ENCODE data around the gene ENTHD1. TPM values are rescaled to one million over a fixed set of nuclear protein-coding genes. Genes with fewer than 3 reads are reported as not detected.

The ENTHD1 gene
- total and polyA plus RNA-seq, 2 of the 4 experiments (the other 2 are of a cell fraction): not detected

GRCh38 chr22:39703928-39704639, 189.5 kb downstream of the ENTHD1 start:
- peaks cover 51% of the 10 kb centered on the region for H3K27me3 ChIP-seq (ENCODE audit: control insufficient read depth, insufficient read depth, low read length)
- H2AK5ac ChIP-seq (ENCODE audit: low read depth, low read length): no peak overlapping the region
- H3K4me1 ChIP-seq (ENCODE audit: control insufficient read depth, insufficient read depth, low read length): peaks cover 6% of the 10 kb centered on the region; the same call in 1 of the 2 replicates
- H2BK120ac ChIP-seq (ENCODE audit: low read depth, low read length): no peak overlapping the region
- no peak overlapping the region for H3K14ac ChIP-seq (replicated peaks; ENCODE audit: low read depth, low read length)
- no peak for TF ChIP-seq USF2 (IDR thresholded peaks at IDR 0.05; ENCODE audit: low read depth, low read length)
- no peak for TF ChIP-seq RAD21 (IDR thresholded peaks at IDR 0.05; ENCODE audit: low read length)
- no peak for TF ChIP-seq ELK1 (IDR thresholded peaks at IDR 0.05; ENCODE audit: borderline replicate concordance, low read depth, low read length)
- no peak for TF ChIP-seq POLR2A (IDR thresholded peaks at IDR 0.05; ENCODE audit: low read depth, low read length)
- TF ChIP-seq MAFK (IDR thresholded peaks at IDR 0.05; ENCODE audit: low read depth, low read length): no peak
- no peak for TF ChIP-seq FOS (IDR thresholded peaks at IDR 0.05; ENCODE audit: low read depth, low read length)
- TF ChIP-seq BHLHE40 (IDR thresholded peaks at IDR 0.05; ENCODE audit: low read depth, low read length): no peak
- no peak for TF ChIP-seq CTCF (conservative IDR thresholded peaks at IDR 0.05; ENCODE audit: low read depth, low read length)
- no peak for TF ChIP-seq MAZ (IDR thresholded peaks at IDR 0.05; ENCODE audit: borderline replicate concordance, low read depth, low read length)
- TF ChIP-seq RCOR1 (IDR thresholded peaks at IDR 0.05; ENCODE audit: insufficient replicate concordance, low read length): no peak
- TF ChIP-seq CHD1 (IDR thresholded peaks at IDR 0.05; ENCODE audit: low read depth, low read length): no peak
- TF ChIP-seq MXI1 (IDR thresholded peaks at IDR 0.05; ENCODE audit: borderline replicate concordance, low read depth, low read length): no peak
- TF ChIP-seq SMC3 (IDR thresholded peaks at IDR 0.05; ENCODE audit: low read depth, low read length): no peak
- no peak for TF ChIP-seq RFX5 (IDR thresholded peaks at IDR 0.05; ENCODE audit: low read depth, low read length)
- TF ChIP-seq CEBPB (IDR thresholded peaks at IDR 0.05; ENCODE audit: low read depth, low read length): no peak
- TF ChIP-seq NFE2L2 (IDR thresholded peaks at IDR 0.05; ENCODE audit: low read depth, low read length): no peak
- no peaks in the 10 kb centered on the region for H3K79me1 ChIP-seq (ENCODE audit: low read depth in 1 of 2, low read length in 2 of 2)
- peak; percentile 23 for DNase-seq
- no peak overlapping the region for H3K27ac ChIP-seq (ENCODE audit: insufficient read depth, low read length)
- H3K9me3 ChIP-seq (ENCODE audit: control insufficient read depth, insufficient read depth, low read length): no peaks in the 10 kb centered on the region
- CTCF ChIA-PET: no interaction called here
- BruUV-seq (replicated peaks): no TSS peak
- H4K20me1 ChIP-seq (ENCODE audit: insufficient read depth, low read length): no peaks in the 10 kb centered on the region
- ATAC-seq (ENCODE audit: low read depth): peak; percentile 75
- no peak overlapping the region for H2BK15ac ChIP-seq (ENCODE audit: low read depth, low read length)
- no peak overlapping the region for H3K23ac ChIP-seq (ENCODE audit: low read depth, low read length)
- H4K91ac ChIP-seq (ENCODE audit: insufficient read depth, low read depth, low read length): no peak overlapping the region
- no peak overlapping the region for H3K9ac ChIP-seq (ENCODE audit: low read depth, low read length)
- in situ Hi-C loops (cut with MboI; ENCODE audit: low sequenced_read_pairs) (no loop called here), intact Hi-C loops (cut with micrococcal nuclease) (no loop called here), dilution Hi-C loops (cut with HindIII; ENCODE audit: low sequenced_read_pairs, unreplicated experiment) (no loop called here)
- no peak overlapping the region for H4K8ac ChIP-seq (ENCODE audit: low read depth in 2 of 2, low read length in 2 of 2)
- H2BK5ac ChIP-seq (ENCODE audit: low read depth, low read length, poor library complexity, severe bottlenecking): no peak overlapping the region
- H3K9me1 ChIP-seq (ENCODE audit: insufficient read depth, low read length): no peaks in the 10 kb centered on the region
- no peak overlapping the region for H4K5ac ChIP-seq (ENCODE audit: low read depth, low read length)
- H2BK20ac ChIP-seq (ENCODE audit: low read depth, low read length): no peak overlapping the region
- H2AFZ ChIP-seq (replicated peaks; ENCODE audit: low read length, poor library complexity): no peak overlapping the region
- H3K4ac ChIP-seq (ENCODE audit: low read depth, low read length): no peak overlapping the region
- WGBS, 2 experiments (ENCODE audit: extremely low coverage in 2 of 2, insufficient read length in 1 of 2): 9% methylated on average over 12 of the region's 17 CpGs; no CpG with 5 or more reads in 1 of the 2 experiments
- H3K4me2 ChIP-seq (ENCODE audit: low read depth, low read length): no peak overlapping the region
- H2AK9ac ChIP-seq (replicated peaks; ENCODE audit: low read depth, low read length, poor library complexity): no peak overlapping the region
- no peak overlapping the region for H3K18ac ChIP-seq (ENCODE audit: low read depth, low read length)
- POLR2A ChIA-PET (ENCODE audit: unreplicated experiment): no interaction called here
- H3K56ac ChIP-seq (ENCODE audit: extremely low read depth, insufficient read depth, low read length): no peak overlapping the region
- H3K36me3 ChIP-seq (ENCODE audit: control insufficient read depth, insufficient read depth, low read length): no peaks in the 10 kb centered on the region
- H3K4me3 ChIP-seq (ENCODE audit: insufficient read depth, low read depth, low read length): no peak overlapping the region
